Adrenal gland (tissue), 12 donors: ENCODE results near the gene CD81. TPM values are rescaled to one million over a fixed set of nuclear protein-coding genes. Genes with fewer than 3 reads are reported as not detected.

ENCODE experiments used
- DNase-seq, 7 donors: peaks; one replicate each; pipeline ENCODE4 v3.0.0-alpha.2; 2019 to 2020
- H3K27ac ChIP-seq, 5 donors: fragments of 200-600 bp; sonication (generic) in 4 of 5; 1 replicate in 3 of 5; 2 replicates in 2 of 5; pipeline versions ENCODE4 v1.5.1 to v1.8.0; 2016 to 2020; ENCODE audit warnings: mild to moderate bottlenecking in 1 of 5
- H3K27me3 ChIP-seq: fragments of 200-600 bp; 2 replicates; pipeline ENCODE4 v1.8.0; 2021
- H3K36me3 ChIP-seq, 2 donors: fragments of 200-600 bp; replicated peaks in 1 of 2; 1 replicate in 1 of 2; 2 replicates in 1 of 2; pipeline versions ENCODE4 v1.5.1 to v1.8.0; 2018 to 2022
- H3K4me1 ChIP-seq, 2 donors: fragments of 200-600 bp; replicated peaks in 1 of 2; 1 replicate in 1 of 2; 2 replicates in 1 of 2; pipeline versions ENCODE4 v1.5.1 to v1.8.0; 2018 to 2021
- H3K4me3 ChIP-seq, 4 donors: fragments of 200-600 bp; sonication (generic) in 3 of 4; one replicate each; pipeline ENCODE4 v1.5.1; 2016 to 2018
- H3K9me3 ChIP-seq, 3 donors: fragments of 200-600 bp; sonication (generic) in 1 of 3; replicated peaks in 1 of 3; 1 replicate in 2 of 3; 2 replicates in 1 of 3; pipeline versions ENCODE4 v1.5.1 to v1.8.0; 2016 to 2021
- CTCF ChIP-seq, 6 experiments: fragments of 450-650 bp in 4 of 6; fragments of 200-600 bp in 2 of 6; sonication (generic) in 1 of 6; IDR thresholded peaks; 1 replicate in 5 of 6; 2 replicates in 1 of 6; pipeline versions ENCODE4 v1.5.1 to v1.8.0; 2016 to 2021; ENCODE audit warnings: antibody characterized with exemption in 6 of 6, mild to moderate bottlenecking in 2 of 6, moderate library complexity in 1 of 6
- POLR2A ChIP-seq, 2 donors: fragments of 450-650 bp; IDR thresholded peaks; one replicate each; pipeline ENCODE4 v1.6.1; 2017; ENCODE audit warnings: antibody characterized with exemption in 2 of 2, mild to moderate bottlenecking in 2 of 2, moderate library complexity in 1 of 2
- WGBS, 4 donors: extraction: QIAGEN DNeasy Blood & Tissue Kit in 2 of 4; methylation state at CpG; one replicate each; pipeline versions ENCODE4 v1.1.5 to v1.1.7; 2013 to 2017; 5-methylcytosine and 5-hydroxymethylcytosine counted together
- intact Hi-C, 2 donors: fragments of 100-400 bp; cut with DNase I; formaldehyde crosslinking; loops; one replicate each; pipeline versions ENCODE4 v1.14.1 to v1.15.0; 2022 to 2023
- polyA plus RNA-seq, 3 donors: library from polyadenylated mRNA; stranded (reverse); fragments of 200-250 nt in 2 of 3; fragments of 350-450 nt in 1 of 3; fragmentation: Illumina TruSeq in 1 of 3; extraction: RNeasy Lipid Tissue Mini Kit (QIAGEN cat#74804) in 1 of 3; gene quantifications; one replicate each; pipeline ENCODE4 v1.2.3, GENCODE V29; 2013 to 2014
- total RNA-seq, 9 donors: library from RNA; depleted of rRNA in 4 of 9; stranded (reverse); fragments of >200 nt in 4 of 9; fragments of 120-200 nt in 1 of 9; fragmentation: NEBNext Ultra II Directional in 1 of 9; extraction: Animal tissue kit (Norgen Biotek cat#: 25700) in 1 of 9; gene quantifications; one replicate each; pipeline versions ENCODE4 v1.1.0 to v1.2.4, GENCODE V29; 2013 to 2023
- donor health status: healthy with polysubstance abuse.
- donor health status: Bipolar disorder and iron deficiency.
- donor health status: DM: yes; HTN: yes; CAD: no.
- donor health status: DM: no; HTN: no; CAD: no.
- donor health status: DM: no; HTN: no; CAD: no.
- donor health status: DM: yes; HTN: yes; CAD: no.

Gene CD81
- total and polyA plus RNA-seq, 12 donors = 40.9 to 444 (median 275) TPM

GRCh38 chr11:2382129-2382517 is 5.0 kb downstream of the CD81 start:
- TF ChIP-seq POLR2A (IDR thresholded peaks at IDR 0.05) (no peak), CTCF (IDR thresholded peaks at IDR 0.05) (no peak)
- no peaks in the 10 kb centered on the region for H3K9me3 ChIP-seq
- peak overlapping the region; percentile 16 to 99 (median 68) for H3K27ac ChIP-seq
- DNase-seq = peak in 2 of 7 donors; percentile 17 to 28
- intact Hi-C loops = no loop called here
- no peaks in the 10 kb centered on the region for H3K36me3 ChIP-seq
- no peaks in the 10 kb centered on the region for H3K27me3 ChIP-seq
- 33 to 66% (median 64%) methylated on average over 4 to 11 of the region's 11 CpGs for WGBS, 4 donors
- peaks cover 11 to 72% of the 10 kb centered on the region in 2 donors for H3K4me1 ChIP-seq
- no peak overlapping the region for H3K4me3 ChIP-seq

GRCh38 chr11:2382936-2383851 is 6.1 kb downstream of the CD81 start:
- Histone ChIP-seq H3K4me3 (no peak overlapping the region), H3K36me3 (no peaks in the 10 kb centered on the region), H3K27me3 (no peaks in the 10 kb centered on the region), H3K4me1 (peaks cover 11 to 83% of the 10 kb centered on the region in 2 donors), H3K27ac (peak overlapping the region; percentile 16 to 99 (median 64)), H3K9me3 (no peaks in the 10 kb centered on the region)
- intact Hi-C loops = no loop called here
- 38 to 60% (median 50%) methylated on average over 10 to 26 of the region's 26 CpGs for WGBS, 4 donors
- peak; percentile 55 to 89 (median 66) for DNase-seq
- TF ChIP-seq CTCF (IDR thresholded peaks at IDR 0.05) (peak in 1 of 6 experiments; percentile 2), POLR2A (IDR thresholded peaks at IDR 0.05) (no peak)

- WGBS, 4 donors = 54 to 71% (median 64%) methylated on average over 9 to 32 of the region's 33 CpGs
- TF ChIP-seq CTCF (IDR thresholded peaks at IDR 0.05) (no peak), POLR2A (IDR thresholded peaks at IDR 0.05) (no peak)
- Histone ChIP-seq H3K27ac (peak overlapping the region in 4 of 5 donors; percentile 35 to 99 (median 74)), H3K4me3 (no peak overlapping the region), H3K4me1 (peaks cover 11 to 89% of the 10 kb centered on the region in 2 donors), H3K9me3 (no peaks in the 10 kb centered on the region), H3K27me3 (no peaks in the 10 kb centered on the region), H3K36me3 (no peaks in the 10 kb centered on the region)
- DNase-seq = no peak
- intact Hi-C loops = no loop called here
These were observed 7.0 kb downstream of the CD81 start for GRCh38 chr11:2383852-2384804.
